ENCODE data around the gene ERBIN. TPM values are rescaled to one million over a fixed set of nuclear protein-coding genes. Genes with fewer than 3 reads are reported as not detected.

ERBIN gene
- total and polyA plus RNA-seq, 2 of the 4 experiments (the other 2 are of a cell fraction) = 25.8 to 70.1 TPM

DNA sequence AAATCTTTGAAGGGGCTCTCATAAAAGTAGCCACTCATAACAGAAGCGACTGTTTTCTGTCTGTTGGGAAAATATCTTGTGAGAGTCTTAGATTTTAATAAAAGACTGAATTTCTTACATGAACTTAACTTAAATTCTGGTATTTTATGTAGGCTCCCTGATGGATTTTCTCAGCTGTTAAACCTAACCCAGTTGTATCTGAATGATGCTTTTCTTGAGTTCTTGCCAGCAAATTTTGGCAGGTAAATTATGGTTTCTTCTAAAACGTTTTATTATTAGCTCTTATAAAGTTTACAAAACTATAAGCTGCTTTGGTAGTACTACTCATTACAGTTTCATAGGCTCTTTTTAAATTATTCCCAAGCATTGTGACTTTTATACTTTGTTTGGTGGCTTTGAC, 87.0 kb downstream of the ERBIN start:
- intact Hi-C loops (cut with micrococcal nuclease) = loop anchor here (5.0 kb wide), 1 partner anchor 291 kb away; the partner anchor contains the start of genes NLN and SGTB

More for the DNA sequence above, 87.0 kb downstream of the ERBIN start:
- no peaks in the 10 kb centered on the region for H3K27me3 ChIP-seq (ENCODE audit: control insufficient read depth, insufficient read depth, low read length)
- H2AFZ ChIP-seq (replicated peaks; ENCODE audit: low read length, poor library complexity) = no peak overlapping the region
- H3K18ac ChIP-seq (ENCODE audit: low read depth, low read length) = no peak overlapping the region
- TF ChIP-seq RAD21 (IDR thresholded peaks at IDR 0.05; ENCODE audit: low read length) (no peak), MAZ (IDR thresholded peaks at IDR 0.05; ENCODE audit: borderline replicate concordance, low read depth, low read length) (no peak), BHLHE40 (IDR thresholded peaks at IDR 0.05; ENCODE audit: low read depth, low read length) (no peak), FOS (IDR thresholded peaks at IDR 0.05; ENCODE audit: low read depth, low read length) (no peak), RCOR1 (IDR thresholded peaks at IDR 0.05; ENCODE audit: insufficient replicate concordance, low read length) (no peak), CHD1 (IDR thresholded peaks at IDR 0.05; ENCODE audit: low read depth, low read length) (no peak), CEBPB (IDR thresholded peaks at IDR 0.05; ENCODE audit: low read depth, low read length) (no peak), NFE2L2 (IDR thresholded peaks at IDR 0.05; ENCODE audit: low read depth, low read length) (no peak)
- H3K4ac ChIP-seq (ENCODE audit: low read depth, low read length) = no peak overlapping the region
- DNase-seq (no peak), ATAC-seq (ENCODE audit: low read depth) (no peak)
- peaks cover 19% of the 10 kb centered on the region for H3K36me3 ChIP-seq (ENCODE audit: control insufficient read depth, insufficient read depth, low read length)
- no peak overlapping the region for H3K4me2 ChIP-seq (ENCODE audit: low read depth, low read length)
- H3K27ac ChIP-seq (ENCODE audit: insufficient read depth, low read length) = no peak overlapping the region
- peaks cover 3% of the 10 kb centered on the region; the same call in 1 of the 2 replicates for H3K9me1 ChIP-seq (ENCODE audit: insufficient read depth, low read length)
- peaks cover 2% of the 10 kb centered on the region; the same call in 1 of the 2 replicates for H3K4me1 ChIP-seq (ENCODE audit: control insufficient read depth, insufficient read depth, low read length)
- H3K14ac ChIP-seq (replicated peaks; ENCODE audit: low read depth, low read length) = no peak overlapping the region
- no peak overlapping the region for H2BK120ac ChIP-seq (ENCODE audit: low read depth, low read length)
- CTCF ChIA-PET = interaction anchor here (0.5 kb wide), 1 partner anchor 9 kb away, joined by 3 read pairs; no protein-coding TSS in a partner anchor
- dilution Hi-C loops (cut with HindIII; ENCODE audit: low sequenced_read_pairs, unreplicated experiment) = no loop called here
- H2AK5ac ChIP-seq (ENCODE audit: low read depth, low read length) = no peak overlapping the region
- in situ Hi-C loops (cut with MboI; ENCODE audit: low sequenced_read_pairs) = no loop called here
- H4K20me1 ChIP-seq (ENCODE audit: insufficient read depth, low read length) = peaks cover 32% of the 10 kb centered on the region
- POLR2A ChIA-PET (ENCODE audit: unreplicated experiment) = no interaction called here
- no peak overlapping the region for H2BK20ac ChIP-seq (ENCODE audit: low read depth, low read length)
- BruUV-seq (replicated peaks) = no TSS peak
- H3K79me1 ChIP-seq (ENCODE audit: low read depth in 1 of 2, low read length in 2 of 2) = peaks cover 19 to 50% of the 10 kb centered on the region in 2 experiments
- H2BK15ac ChIP-seq (ENCODE audit: low read depth, low read length) = no peak overlapping the region
- no peak overlapping the region for H4K91ac ChIP-seq (ENCODE audit: insufficient read depth, low read depth, low read length)
- no CpG with 5 or more reads among the region's 2 CpGs for WGBS, 2 experiments (ENCODE audit: extremely low coverage in 2 of 2, insufficient read length in 1 of 2)
- no peak overlapping the region for H3K9ac ChIP-seq (ENCODE audit: low read depth, low read length)
- H4K8ac ChIP-seq (ENCODE audit: low read depth in 2 of 2, low read length in 2 of 2) = no peak overlapping the region
- no peak overlapping the region for H3K56ac ChIP-seq (ENCODE audit: extremely low read depth, insufficient read depth, low read length)
- no peak overlapping the region for H2AK9ac ChIP-seq (replicated peaks; ENCODE audit: low read depth, low read length, poor library complexity)
- no peaks in the 10 kb centered on the region for H3K9me3 ChIP-seq (ENCODE audit: control insufficient read depth, insufficient read depth, low read length)
- H3K23ac ChIP-seq (ENCODE audit: low read depth, low read length) = no peak overlapping the region
- no peak overlapping the region for H2BK5ac ChIP-seq (ENCODE audit: low read depth, low read length, poor library complexity, severe bottlenecking)
- H4K5ac ChIP-seq (ENCODE audit: low read depth, low read length) = no peak overlapping the region
- no peak overlapping the region for H3K4me3 ChIP-seq (ENCODE audit: insufficient read depth, low read depth, low read length)
